Breast epithelium (tissue), 3 donors: ENCODE data around the gene ADH7.

Source experiments
- CTCF ChIP-seq, 3 donors: fragments of 450-650 bp; IDR thresholded peaks; one replicate each; pipeline ENCODE4 v1.5.1; 2016 to 2017; ENCODE audit warnings: antibody characterized with exemption in 3 of 3, mild to moderate bottlenecking in 3 of 3, moderate library complexity in 3 of 3
- POLR2A ChIP-seq: fragments of 450-650 bp; IDR thresholded peaks from one replicate; pipeline ENCODE4 v1.6.1; 2016; ENCODE audit warnings: antibody characterized with exemption, mild to moderate bottlenecking, moderate library complexity
- POLR2AphosphoS5 ChIP-seq, 3 donors: sonication (generic); formaldehyde crosslinking; IDR thresholded peaks; one replicate each; pipeline ENCODE4 v1.6.1; 2017; ENCODE audit warnings: antibody characterized with exemption in 3 of 3

- TF ChIP-seq CTCF (IDR thresholded peaks at IDR 0.05) (no peak), POLR2A (no peak), POLR2AphosphoS5 (IDR thresholded peaks at IDR 0.05) (no peak)
Measured at GRCh38 chr4:99378876-99379275, 56.3 kb downstream of the ADH7 start.
